Measurements from ENCODE around the gene PITPNM2.
"Not testable (repeated sequence)": the region's sequence is repeated elsewhere in the genome, so short reads cannot be mapped to it uniquely, and the experiment has no call there.

The PITPNM2 gene

DNA sequence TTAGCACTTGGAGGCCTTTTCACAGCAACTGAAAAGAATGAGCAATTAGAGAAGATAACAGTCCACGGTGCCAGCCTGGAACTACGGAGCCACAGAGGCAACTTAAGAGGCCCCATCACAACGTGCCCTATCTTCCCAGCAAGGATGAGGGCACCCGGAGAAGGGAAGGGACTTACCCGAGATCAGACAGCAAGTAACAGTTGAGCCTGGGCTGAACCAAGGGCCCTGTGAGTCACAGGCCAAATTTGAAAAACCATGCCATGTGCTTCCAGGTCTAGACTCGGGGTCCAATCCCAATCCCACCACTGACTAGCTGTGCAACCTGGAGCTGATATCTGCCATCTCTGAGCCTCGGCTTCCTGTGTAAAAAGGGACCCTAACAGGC is 42.2 kb downstream of the PITPNM2 start:
- H3K27ac ChIP-seq: no peak overlapping the region
- TF ChIP-seq, protein P1, sequence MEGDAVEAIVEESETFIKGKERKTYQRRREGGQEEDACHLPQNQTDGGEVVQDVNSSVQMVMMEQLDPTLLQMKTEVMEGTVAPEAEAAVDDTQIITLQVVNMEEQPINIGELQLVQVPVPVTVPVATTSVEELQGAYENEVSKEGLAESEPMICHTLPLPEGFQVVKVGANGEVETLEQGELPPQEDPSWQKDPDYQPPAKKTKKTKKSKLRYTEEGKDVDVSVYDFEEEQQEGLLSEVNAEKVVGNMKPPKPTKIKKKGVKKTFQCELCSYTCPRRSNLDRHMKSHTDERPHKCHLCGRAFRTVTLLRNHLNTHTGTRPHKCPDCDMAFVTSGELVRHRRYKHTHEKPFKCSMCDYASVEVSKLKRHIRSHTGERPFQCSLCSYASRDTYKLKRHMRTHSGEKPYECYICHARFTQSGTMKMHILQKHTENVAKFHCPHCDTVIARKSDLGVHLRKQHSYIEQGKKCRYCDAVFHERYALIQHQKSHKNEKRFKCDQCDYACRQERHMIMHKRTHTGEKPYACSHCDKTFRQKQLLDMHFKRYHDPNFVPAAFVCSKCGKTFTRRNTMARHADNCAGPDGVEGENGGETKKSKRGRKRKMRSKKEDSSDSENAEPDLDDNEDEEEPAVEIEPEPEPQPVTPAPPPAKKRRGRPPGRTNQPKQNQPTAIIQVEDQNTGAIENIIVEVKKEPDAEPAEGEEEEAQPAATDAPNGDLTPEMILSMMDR (conservative IDR thresholded peaks at IDR 0.05): no peak
- TF ChIP-seq ZFX (IDR thresholded peaks at IDR 0.05): no peak

DNA sequence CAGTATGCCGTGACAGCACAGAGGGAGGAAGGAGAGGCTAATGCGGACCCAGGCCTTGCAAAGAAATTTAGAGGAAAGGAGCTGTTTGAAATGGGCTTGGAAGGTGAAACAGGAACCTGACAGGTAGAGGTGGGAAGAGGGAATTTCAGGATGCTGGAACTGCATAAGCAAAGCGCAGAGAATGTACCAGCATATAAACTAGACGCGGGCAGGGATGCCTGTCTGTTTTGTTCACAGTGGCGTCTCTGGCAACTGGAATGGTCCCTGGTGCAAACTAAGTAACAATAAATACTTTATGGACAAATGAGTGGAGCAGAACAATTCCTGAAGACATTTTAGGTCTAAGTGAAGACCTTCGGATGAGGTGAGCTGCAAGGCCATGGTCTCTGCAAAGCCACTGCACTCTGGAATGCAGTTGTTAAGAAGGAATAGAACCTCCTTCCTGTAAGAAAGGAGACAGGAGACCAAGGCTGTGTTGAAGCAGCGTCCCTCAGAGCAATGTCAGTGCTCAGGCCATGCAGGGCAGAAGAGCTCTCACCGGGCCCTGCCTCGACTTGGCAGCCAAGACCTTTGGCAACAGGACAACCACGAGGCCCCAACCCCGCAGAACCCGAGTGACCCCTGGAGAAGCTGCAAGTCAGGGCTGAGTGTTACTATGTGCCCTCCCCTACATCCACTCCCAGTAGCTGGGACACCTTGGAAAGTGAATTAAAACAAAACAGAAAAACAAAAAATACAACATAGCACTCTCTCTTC is 42.8 kb downstream of the PITPNM2 start:
- TF ChIP-seq, protein P1 (conservative IDR thresholded peaks at IDR 0.05): no peak
- TF ChIP-seq ZFX (IDR thresholded peaks at IDR 0.05): no peak
- no peak overlapping the region for H3K27ac ChIP-seq

DNA sequence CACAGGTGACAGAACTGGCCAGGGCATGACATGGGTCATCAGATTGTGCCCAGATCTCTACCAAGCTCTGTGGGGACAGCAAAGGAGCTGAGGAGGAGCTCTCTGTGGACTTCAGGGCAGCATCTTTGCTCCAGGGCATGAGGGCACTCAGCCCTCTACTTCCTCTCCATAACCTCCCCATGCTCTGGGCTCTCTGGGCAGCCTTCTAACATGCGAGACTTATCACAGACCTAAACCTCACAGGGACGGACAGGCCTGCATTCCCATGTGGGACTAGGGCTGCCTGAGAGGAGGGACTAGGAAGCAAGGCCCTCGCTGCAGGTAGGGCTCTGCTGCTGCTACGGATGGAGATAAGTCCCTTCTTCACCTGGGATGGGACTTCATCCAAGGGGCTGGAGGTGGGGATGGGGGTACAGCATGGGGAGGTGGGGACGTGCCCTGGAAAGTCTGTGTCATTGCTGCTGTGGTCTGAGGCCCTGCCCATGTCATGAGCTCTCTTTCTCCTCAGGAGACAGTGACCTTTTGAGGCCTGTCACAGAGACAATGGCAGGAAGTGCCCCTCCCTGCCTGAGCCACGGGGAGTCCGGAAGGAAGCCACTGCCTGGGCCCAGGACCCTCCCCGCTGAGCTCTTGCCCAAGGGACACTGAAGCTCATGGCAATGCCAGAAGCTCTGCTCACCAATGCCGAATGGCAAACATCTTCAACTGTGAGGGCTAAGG is 44.1 kb downstream of the PITPNM2 start:
- no peak overlapping the region for H3K27ac ChIP-seq
- no peak for TF ChIP-seq ZFX (IDR thresholded peaks at IDR 0.05)
- TF ChIP-seq, protein P1 (conservative IDR thresholded peaks at IDR 0.05): no peak

DNA sequence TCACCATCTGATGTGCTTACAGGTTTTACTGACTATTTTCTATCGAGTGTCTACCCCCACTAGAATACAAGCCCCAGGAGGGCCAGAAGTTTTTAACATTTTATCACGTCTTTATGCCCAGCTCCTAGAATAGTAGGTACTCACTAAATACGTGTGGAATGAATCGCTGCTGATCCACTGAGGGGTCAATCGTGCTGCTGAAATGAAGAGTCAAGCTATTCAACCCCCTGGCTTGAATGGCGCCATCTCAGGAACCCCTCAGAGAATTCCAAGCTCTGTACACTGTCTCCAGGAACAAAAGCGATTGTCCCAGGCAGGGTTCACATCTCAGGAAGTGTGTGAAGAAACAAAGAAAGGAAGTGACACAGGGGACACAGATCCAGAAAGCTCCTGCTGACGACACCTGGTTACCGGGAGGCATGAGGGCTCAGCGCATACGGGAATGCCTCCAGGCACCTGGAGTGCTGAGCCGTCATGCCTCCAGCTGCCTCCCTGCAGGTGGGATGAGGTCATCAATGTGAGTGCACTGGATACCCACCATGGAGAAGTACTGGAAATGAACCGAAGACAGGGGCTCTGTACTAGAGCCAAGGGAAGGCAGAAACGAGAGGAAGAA is 45.6 kb downstream of the PITPNM2 start:
- H3K27ac ChIP-seq: no peak overlapping the region
- TF ChIP-seq, protein P1 (conservative IDR thresholded peaks at IDR 0.05): no peak
- no peak for TF ChIP-seq ZFX (IDR thresholded peaks at IDR 0.05)

DNA sequence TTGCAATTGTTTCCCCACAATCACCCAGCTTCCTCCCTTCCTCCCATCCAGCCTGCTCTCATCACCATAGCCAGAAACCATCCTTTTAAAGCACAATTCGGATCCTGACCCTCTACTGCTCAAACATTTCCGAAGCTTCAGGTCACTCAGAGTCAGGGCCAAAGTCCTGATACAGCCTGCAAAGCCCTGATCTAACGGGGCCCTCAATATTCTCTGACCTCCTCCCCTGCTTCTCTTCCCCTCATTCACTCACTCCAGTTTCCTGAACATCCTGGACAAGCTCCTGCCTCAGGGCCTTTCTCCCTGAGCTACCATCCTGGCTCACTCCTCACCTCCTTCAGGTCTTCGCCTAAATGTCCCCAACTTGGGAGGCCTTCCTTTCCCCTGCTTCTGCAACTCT is 46.1 kb downstream of the PITPNM2 start:
- H3K27ac ChIP-seq: no peak overlapping the region
- TF ChIP-seq, protein P1 (conservative IDR thresholded peaks at IDR 0.05): no peak
- no peak for TF ChIP-seq ZFX (IDR thresholded peaks at IDR 0.05)

DNA sequence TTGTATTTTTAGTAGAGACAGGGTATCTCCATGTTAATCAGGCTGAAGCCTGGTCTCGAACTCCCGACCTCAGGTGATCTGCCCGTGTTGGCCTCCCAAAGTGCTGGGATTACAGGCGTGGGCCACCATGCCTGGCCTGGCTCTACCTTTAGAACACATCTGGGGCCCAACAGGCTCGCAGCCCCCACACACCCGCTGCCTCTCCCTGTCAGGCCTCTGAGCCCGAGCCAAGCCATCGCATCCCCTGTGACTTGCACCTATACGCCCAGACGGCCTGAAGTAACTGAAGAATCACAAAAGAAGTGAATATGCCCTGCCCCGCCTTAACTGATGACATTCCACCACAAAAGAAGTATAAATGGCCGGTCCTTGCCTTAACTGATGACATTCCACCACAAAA is 46.8 kb downstream of the PITPNM2 start:
- H3K27ac ChIP-seq: not testable (repeated sequence)

DNA sequence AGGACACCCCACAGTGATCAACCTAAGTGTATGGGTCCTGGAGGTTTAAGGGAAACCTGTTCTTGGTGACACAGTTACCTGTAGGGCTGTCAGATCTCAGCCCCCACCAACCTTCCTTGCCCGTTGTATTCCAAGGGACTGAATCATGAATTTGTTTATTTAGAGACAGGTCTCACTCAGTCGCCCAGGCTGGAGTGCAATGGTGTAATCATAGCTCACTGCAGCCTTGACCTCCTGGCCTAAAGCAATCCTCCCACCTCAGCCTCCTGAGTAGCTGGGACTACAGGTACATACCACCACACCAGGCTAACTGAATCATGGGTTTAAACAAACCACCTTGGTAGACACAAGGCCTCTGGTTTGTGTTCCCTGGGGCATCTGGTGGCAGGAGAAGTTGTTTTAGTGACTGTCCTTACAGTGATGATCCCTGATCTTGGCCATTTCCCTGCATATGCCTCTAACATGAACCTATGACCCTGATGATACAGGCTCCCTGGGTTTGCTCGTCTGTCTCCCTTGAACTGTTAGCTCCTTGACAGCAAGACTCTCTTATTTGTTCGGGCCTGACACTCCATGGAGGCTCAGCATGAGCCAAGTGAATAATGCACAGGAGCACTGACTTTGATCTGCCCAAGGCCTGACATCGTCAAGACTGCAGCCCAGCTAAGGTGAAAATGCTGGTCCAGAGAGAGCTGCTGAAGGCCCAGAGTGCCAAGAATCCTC is 47.9 kb downstream of the PITPNM2 start:
- no peak for TF ChIP-seq ZFX (IDR thresholded peaks at IDR 0.05)
- TF ChIP-seq, protein P1 (conservative IDR thresholded peaks at IDR 0.05): no peak
- H3K27ac ChIP-seq: no peak overlapping the region
